ENCODE data around the gene TMEM40.
"Not testable (repeated sequence)": the region's sequence is repeated elsewhere in the genome, so short reads cannot be mapped to it uniquely, and the experiment has no call there.

TMEM40 gene

DNA sequence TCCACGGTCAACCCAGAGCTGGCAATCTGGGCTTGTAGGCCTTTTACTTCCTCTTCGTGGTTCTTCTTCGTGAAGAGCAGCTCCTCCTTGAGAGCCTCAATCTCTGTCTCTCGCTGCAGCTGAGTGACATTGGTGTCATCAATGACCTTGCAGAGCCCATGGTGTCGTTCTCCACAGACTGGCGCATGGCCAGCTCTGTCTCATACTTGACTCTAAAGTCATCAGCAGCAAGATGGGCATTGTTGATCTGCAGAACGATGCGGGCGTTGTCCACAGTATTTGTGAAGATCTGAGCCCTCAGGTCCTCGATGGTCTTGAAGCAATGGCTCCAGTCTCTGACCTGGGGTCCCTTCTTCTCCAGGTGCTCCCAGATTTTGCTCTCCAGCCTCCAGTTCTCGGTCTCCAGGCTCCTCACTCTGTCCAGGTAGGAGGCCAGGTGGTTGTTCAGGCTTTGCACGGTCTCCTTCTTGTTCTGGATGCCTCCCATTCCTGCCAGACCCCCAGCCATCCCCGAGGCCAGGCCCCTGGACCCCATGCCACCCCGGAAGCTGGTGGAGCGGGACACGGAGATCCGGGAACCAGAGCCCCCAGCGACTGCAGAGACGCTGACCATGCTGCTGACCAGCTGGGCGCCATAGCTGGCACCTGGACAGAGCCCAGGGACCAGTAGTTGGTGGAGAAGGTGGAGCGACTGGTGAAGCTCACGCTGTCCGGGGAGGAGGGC, 29.1 kb upstream of the TMEM40 start:
- not testable (repeated sequence) for H3K4me1 Mint-ChIP-seq; H3K9me3 Mint-ChIP-seq; DNase-seq (ENCODE audit: low spot score in 2 of 2); H3K4me3 Mint-ChIP-seq; H3K36me3 Mint-ChIP-seq; H3K27ac Mint-ChIP-seq; ATAC-seq (ENCODE audit: low read depth)
- peaks cover 10% of the 10 kb centered on the region for H3K27me3 Mint-ChIP-seq

DNA sequence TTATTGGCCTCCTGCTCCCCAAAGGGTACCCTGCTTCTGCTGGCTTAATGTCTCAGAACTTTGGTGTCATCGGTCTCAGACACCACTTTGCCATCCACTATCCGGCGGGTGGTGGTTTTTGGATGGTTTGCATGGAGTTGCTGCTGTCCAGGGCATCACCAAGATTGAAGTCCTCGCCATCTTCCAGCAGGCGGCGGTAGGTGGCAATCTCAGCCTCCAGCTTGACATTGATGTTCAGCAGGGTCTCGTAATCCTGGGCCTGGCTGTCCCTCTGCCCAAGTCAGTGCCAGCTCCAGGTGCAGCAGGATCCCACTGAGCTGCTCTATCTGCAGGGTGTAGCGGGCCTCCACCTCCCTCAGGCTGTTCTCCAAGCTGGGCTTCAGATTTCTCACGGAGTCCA, 28.3 kb upstream of the TMEM40 start:
- not testable (repeated sequence) for H3K27ac Mint-ChIP-seq; ATAC-seq (ENCODE audit: low read depth); H3K4me1 Mint-ChIP-seq; H3K9me3 Mint-ChIP-seq; H3K36me3 Mint-ChIP-seq; H3K4me3 Mint-ChIP-seq
- H3K27me3 Mint-ChIP-seq: peaks cover 13% of the 10 kb centered on the region
- peak in 1 of 2 donors; percentile 69 for DNase-seq (ENCODE audit: low spot score in 2 of 2)

DNA sequence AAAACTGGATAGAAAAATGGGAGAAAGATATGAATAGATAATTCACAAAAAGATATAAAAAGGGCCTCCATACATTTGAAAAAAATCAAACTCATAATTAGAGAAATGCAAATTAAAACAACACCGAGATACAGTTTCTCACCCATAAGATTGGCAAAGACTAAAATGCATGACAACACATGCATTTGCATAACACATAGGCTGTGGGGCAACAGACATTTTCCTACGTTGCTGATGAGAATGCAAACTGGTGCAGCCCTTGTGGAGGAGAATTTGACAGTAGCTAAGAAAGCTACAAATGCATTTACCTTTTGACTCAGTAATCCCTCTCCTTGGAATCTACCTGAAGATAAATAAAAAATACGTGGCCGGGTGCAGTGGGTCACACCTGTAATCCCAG, 26.0 kb upstream of the TMEM40 start:
- Mint-ChIP-seq H3K4me3 (no peak overlapping the region), H3K9me3 (no peaks in the 10 kb centered on the region), H3K27ac (no peak overlapping the region), H3K36me3 (no peaks in the 10 kb centered on the region), H3K27me3 (peaks cover 17% of the 10 kb centered on the region), H3K4me1 (peaks cover 2% of the 10 kb centered on the region)
- DNase-seq (ENCODE audit: low spot score in 2 of 2) (no peak), ATAC-seq (ENCODE audit: low read depth) (no peak)

DNA sequence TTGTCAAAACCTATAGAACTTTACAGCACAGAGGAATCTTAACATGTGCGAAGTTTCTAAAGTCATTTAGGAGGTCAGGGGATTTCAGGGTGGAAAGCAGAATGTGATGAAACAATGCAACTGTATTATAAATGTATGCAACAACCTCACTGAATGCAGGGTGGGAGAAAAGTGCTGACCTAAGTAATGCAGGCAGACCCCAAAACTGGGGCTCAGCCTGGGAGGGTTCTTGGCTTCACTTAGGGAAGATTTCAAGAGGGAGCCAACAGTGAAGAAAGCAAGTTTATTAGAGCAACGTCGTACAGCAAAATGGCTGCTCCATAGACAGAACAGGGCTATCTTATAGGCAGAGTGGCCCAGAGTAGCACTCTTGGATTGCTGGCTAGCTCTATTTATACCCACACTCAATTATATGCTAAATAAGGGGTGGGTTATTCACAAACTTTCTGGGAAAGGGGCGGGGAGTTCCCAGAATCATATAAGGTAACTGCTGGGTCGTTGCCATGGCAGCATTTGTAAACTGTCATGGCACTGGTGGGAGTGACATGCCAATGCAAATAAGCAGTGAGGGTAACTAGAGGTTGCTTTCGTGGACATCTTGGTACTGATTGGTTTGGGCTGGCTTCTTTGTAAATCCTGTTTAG, 23.2 kb upstream of the TMEM40 start:
- no peaks in the 10 kb centered on the region for H3K4me1 Mint-ChIP-seq
- ATAC-seq (ENCODE audit: low read depth) (peak; percentile 47), DNase-seq (ENCODE audit: low spot score in 2 of 2) (no peak)
- peaks cover 15% of the 10 kb centered on the region for H3K27me3 Mint-ChIP-seq
- H3K9me3 Mint-ChIP-seq: no peaks in the 10 kb centered on the region
- H3K36me3 Mint-ChIP-seq: no peaks in the 10 kb centered on the region
- H3K4me3 Mint-ChIP-seq: no peak overlapping the region
- no peak overlapping the region for H3K27ac Mint-ChIP-seq

DNA sequence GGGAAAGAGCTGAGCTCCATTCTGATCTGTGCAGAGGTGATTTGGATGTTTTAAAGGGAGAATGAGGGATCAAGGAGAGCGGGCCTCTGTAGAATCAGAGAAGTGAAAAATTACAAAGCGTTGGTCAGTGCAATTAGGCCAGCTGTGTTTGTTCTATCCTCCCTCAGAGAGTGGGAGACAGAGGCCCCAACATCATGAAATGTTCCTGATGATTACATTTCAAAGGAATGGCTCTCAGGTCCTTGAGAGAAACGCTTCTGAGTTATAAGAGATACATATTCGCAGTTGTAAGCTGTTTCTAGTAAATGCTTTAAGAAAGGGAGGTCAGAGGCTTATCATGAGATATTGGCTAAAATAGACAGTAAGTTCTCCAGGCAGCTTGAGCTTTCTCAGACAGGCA, 21.7 kb upstream of the TMEM40 start:
- Mint-ChIP-seq H3K27me3 (peaks cover 15% of the 10 kb centered on the region), H3K9me3 (no peaks in the 10 kb centered on the region), H3K4me1 (no peaks in the 10 kb centered on the region), H3K36me3 (no peaks in the 10 kb centered on the region), H3K27ac (no peak overlapping the region), H3K4me3 (no peak overlapping the region)
- DNase-seq (ENCODE audit: low spot score in 2 of 2): no peak
- ATAC-seq (ENCODE audit: low read depth): no peak

DNA sequence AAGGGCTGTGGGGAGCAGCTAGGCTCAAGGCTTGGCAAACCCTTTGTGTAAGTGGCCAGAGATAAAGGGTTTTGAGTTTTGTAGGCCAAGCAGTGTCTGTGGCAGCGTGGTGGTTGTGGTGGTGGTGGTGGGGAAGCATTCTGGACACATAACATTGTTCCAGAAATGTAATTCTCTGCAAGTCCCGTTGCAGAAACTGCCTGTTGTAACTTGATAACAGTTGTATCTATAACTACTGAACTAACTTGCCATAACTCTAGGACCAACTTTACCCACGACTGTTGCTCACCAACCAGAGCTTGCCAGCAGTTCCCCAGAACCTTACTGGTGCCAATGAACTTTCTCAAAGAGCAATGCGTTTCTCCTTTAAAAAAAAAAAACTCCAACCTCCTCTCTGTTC, 18.1 kb upstream of the TMEM40 start:
- H3K27me3 Mint-ChIP-seq: peaks cover 9% of the 10 kb centered on the region
- H3K4me1 Mint-ChIP-seq: peaks cover 8% of the 10 kb centered on the region
- DNase-seq (ENCODE audit: low spot score in 2 of 2) (no peak), ATAC-seq (ENCODE audit: low read depth) (no peak)
- H3K4me3 Mint-ChIP-seq: no peak overlapping the region
- H3K36me3 Mint-ChIP-seq: peaks cover 7% of the 10 kb centered on the region
- H3K27ac Mint-ChIP-seq: no peak overlapping the region
- peaks cover 10% of the 10 kb centered on the region for H3K9me3 Mint-ChIP-seq

DNA sequence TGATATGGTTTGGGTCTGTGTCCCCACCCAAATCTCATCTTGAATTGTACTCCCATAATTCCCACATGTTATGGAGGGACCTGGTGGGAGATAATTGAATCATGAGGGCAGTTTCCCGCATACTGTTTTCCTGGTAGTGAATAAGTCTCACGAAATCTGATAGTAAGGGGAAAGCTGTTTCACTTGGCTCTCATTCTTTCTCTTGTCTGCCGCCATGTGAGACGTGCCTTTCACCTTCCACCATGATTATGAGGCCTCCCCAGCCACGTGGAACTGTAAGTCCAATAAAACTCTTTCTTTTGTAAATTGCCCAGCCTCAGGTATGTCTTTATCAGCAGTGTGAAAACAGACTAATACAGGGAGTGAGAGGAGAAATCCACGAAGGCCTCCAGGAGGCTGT, 16.9 kb upstream of the TMEM40 start:
- not testable (repeated sequence) for H3K4me3 Mint-ChIP-seq, H3K27me3 Mint-ChIP-seq, H3K4me1 Mint-ChIP-seq

DNA sequence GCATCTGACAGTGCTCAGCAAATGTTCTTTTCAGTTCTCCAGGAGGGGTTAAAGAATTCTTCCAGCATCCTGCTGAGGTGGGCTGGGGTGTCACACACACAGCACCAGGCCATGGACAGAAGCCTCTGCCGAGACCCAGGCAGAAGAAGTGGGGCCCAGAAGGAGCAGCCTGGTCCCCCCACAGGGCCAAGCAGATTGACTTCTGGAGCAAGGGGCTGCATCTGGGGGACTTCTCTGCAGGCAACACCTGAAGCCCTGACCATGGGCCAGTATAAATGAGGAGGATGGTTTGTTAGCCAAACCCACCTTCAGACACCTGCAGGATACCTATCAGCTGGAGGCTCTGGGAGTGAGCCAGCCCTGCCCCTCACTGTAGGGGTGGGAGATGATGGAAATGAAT, 16.2 kb upstream of the TMEM40 start:
- DNase-seq (ENCODE audit: low spot score in 2 of 2) (no peak), ATAC-seq (ENCODE audit: low read depth) (no peak)
- H3K36me3 Mint-ChIP-seq: peaks cover 7% of the 10 kb centered on the region
- peaks cover 8% of the 10 kb centered on the region for H3K4me1 Mint-ChIP-seq
- peaks cover 5% of the 10 kb centered on the region for H3K27me3 Mint-ChIP-seq
- no peak overlapping the region for H3K27ac Mint-ChIP-seq
- H3K9me3 Mint-ChIP-seq: peaks cover 10% of the 10 kb centered on the region
- H3K4me3 Mint-ChIP-seq: no peak overlapping the region

More for the DNA sequence above, 16.9 kb upstream of the TMEM40 start:
- H3K36me3 Mint-ChIP-seq; H3K27ac Mint-ChIP-seq; DNase-seq (ENCODE audit: low spot score in 2 of 2); ATAC-seq (ENCODE audit: low read depth): not testable (repeated sequence)
- peaks cover 10% of the 10 kb centered on the region for H3K9me3 Mint-ChIP-seq

DNA sequence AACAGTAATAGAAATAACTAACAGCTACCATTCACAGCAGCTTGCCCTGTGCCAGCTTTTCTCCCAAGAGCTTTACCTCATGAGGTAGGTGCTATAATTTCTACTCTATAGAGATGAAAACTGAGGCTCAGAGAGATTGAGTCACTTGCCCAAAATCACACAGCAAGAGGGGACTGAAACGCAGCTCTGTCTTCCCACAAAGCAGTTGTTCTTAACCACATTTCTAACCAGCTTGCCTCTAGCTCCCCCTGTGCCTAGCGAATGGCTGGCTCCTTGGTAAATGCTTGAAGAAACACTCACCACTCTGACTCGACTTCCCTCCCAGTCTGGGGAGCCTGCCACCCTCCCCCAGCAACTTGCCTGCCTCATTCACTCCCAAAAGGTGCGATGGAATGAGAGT, 15.6 kb upstream of the TMEM40 start:
- peaks cover 10% of the 10 kb centered on the region for H3K9me3 Mint-ChIP-seq
- peaks cover 5% of the 10 kb centered on the region for H3K27me3 Mint-ChIP-seq
- H3K27ac Mint-ChIP-seq: no peak overlapping the region
- H3K4me3 Mint-ChIP-seq: no peak overlapping the region
- peaks cover 7% of the 10 kb centered on the region for H3K36me3 Mint-ChIP-seq
- ATAC-seq (ENCODE audit: low read depth): no peak
- no peak for DNase-seq (ENCODE audit: low spot score in 2 of 2)
- H3K4me1 Mint-ChIP-seq: peaks cover 8% of the 10 kb centered on the region

DNA sequence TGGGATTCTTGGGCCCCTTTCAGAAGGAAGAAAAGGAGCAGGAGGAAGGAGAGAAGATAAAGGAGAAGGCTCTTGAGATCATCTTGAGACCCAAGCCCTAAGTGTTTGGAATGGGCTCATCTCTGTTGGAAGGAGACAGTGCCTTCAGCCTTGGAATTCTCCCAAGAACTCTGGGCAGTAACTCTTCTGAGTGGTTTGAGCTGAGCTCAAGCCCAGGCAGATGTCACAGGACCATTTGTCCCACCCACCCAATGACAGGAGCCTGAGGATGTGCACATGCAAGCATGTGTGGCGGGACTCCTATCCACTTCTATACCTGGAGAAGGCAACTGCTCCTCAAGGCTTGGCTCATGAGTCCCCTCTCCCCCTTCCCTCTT, 14.6 kb upstream of the TMEM40 start:
- Mint-ChIP-seq H3K27ac (no peak overlapping the region), H3K4me1 (peaks cover 8% of the 10 kb centered on the region), H3K27me3 (peaks cover 5% of the 10 kb centered on the region), H3K9me3 (peaks cover 10% of the 10 kb centered on the region), H3K36me3 (peaks cover 7% of the 10 kb centered on the region), H3K4me3 (no peak overlapping the region)
- ATAC-seq (ENCODE audit: low read depth) (no peak), DNase-seq (ENCODE audit: low spot score in 2 of 2) (no peak)

DNA sequence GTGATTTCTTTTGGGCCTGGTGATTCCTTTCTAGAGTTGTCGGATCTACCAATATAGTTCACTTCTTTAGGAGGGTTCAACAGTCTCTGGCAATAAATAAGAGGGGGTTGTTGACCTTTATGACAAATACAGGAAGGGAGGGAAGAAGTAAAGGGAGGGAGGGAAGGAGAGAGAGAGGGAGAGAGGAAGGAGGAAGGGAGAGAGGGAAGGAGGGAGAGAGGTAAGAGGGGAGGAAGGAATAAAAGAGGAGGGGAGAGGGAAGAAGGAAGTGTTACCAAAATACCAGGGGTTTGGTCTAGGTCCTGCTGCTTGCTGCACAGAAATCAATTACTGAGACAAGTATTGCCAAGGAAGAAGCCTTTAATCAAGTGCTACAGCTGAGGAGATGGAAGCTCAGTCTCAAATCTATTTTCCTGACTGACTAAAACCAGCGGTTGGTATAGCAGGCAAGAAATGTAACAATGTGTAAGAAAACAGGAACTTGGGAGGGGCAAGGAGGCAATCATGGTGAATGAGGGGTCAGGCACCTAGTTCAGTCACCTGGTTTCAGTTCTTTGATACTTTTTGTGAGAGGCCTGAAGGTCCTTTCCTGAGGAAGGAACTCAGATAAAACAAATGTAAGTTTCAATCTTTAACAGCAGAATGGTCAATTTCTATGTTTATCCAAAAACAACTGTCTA, 14.1 kb upstream of the TMEM40 start:
- Mint-ChIP-seq H3K27me3 (peaks cover 5% of the 10 kb centered on the region), H3K4me3 (no peak overlapping the region), H3K9me3 (peaks cover 10% of the 10 kb centered on the region), H3K36me3 (peaks cover 7% of the 10 kb centered on the region), H3K27ac (peak overlapping the region; percentile 15), H3K4me1 (peaks cover 8% of the 10 kb centered on the region)
- DNase-seq (ENCODE audit: low spot score in 2 of 2) (no peak), ATAC-seq (ENCODE audit: low read depth) (peak; percentile 52)

DNA sequence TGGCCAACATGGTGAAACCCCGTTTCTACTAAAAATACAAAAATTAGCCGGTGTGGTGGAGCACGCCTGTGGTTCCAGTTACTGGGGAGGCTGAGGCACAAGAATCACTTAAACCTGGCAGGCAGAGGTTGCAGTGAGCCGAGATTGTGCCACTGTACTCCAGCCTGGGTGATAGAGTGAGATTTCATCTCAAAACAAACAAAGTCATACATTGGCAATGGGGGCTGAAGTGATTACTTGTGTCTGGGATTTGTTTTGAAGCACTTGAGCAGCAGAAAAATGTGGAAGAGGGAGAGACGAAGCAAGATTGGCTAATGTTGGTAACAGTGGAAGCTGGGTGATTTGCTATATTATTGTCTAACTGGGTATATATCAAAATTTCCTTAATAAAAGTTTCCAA, 13.4 kb upstream of the TMEM40 start:
- DNase-seq (ENCODE audit: low spot score in 2 of 2) (no peak), ATAC-seq (ENCODE audit: low read depth) (no peak)
- no peak overlapping the region for H3K4me3 Mint-ChIP-seq
- peaks cover 8% of the 10 kb centered on the region for H3K4me1 Mint-ChIP-seq
- H3K36me3 Mint-ChIP-seq: peaks cover 7% of the 10 kb centered on the region
- no peak overlapping the region for H3K27ac Mint-ChIP-seq
- peaks cover 10% of the 10 kb centered on the region for H3K9me3 Mint-ChIP-seq
- H3K27me3 Mint-ChIP-seq: peaks cover 3% of the 10 kb centered on the region

DNA sequence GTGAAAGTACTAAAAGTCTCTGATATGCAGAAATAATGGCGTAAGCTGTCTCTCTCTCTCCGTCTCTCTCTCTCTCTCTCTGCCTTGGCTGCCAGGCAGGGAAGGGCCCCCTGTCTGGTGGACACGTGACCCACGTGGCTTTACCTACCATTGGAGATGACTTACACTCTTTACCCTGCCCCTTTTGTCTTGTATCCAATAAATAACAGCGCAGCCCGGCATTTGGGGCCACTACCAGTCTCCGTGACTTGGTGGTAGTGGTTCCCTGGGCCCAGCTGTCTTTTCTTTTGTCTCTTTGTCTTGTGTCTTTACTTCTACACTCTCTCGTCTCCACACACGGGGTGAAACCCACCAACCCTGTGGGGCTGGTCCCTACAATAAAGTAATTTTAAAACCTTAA, 12.2 kb upstream of the TMEM40 start:
- Mint-ChIP-seq H3K27me3 (peaks cover 7% of the 10 kb centered on the region), H3K27ac (no peak overlapping the region), H3K4me3 (no peak overlapping the region), H3K4me1 (peaks cover 8% of the 10 kb centered on the region), H3K36me3 (peaks cover 7% of the 10 kb centered on the region), H3K9me3 (peaks cover 10% of the 10 kb centered on the region)
- DNase-seq (ENCODE audit: low spot score in 2 of 2) (no peak), ATAC-seq (ENCODE audit: low read depth) (no peak)

DNA sequence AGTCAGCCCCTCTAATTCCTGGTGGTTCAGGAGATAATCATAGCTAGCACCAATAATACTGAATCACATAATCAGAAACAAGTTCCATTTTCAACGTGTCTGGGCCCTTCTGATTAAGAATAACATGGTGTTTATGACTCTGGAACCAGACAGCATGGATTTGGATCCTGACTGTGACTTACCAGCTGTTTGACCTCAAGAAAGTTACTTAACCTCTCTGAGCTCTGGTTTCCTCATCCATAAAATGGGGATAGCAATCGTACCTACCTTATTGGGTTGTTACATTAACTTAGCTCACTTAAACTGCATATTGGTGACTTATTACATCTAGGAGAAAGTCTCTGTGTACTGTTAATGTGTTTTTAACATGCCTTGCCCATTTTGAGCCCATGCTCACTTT, 10.7 kb upstream of the TMEM40 start:
- peaks cover 7% of the 10 kb centered on the region for H3K36me3 Mint-ChIP-seq
- H3K27me3 Mint-ChIP-seq: peaks cover 4% of the 10 kb centered on the region
- H3K4me3 Mint-ChIP-seq: no peak overlapping the region
- no peak for DNase-seq (ENCODE audit: low spot score in 2 of 2)
- no peak for ATAC-seq (ENCODE audit: low read depth)
- peaks cover 8% of the 10 kb centered on the region for H3K4me1 Mint-ChIP-seq
- no peak overlapping the region for H3K27ac Mint-ChIP-seq
- peaks cover 10% of the 10 kb centered on the region for H3K9me3 Mint-ChIP-seq

Measured in memory B cell (primary cell).